NCI-H226 (cell line): ENCODE results near the gene MYO1B.
A peak's percentile ranks its signal among the peaks of the same experiment; 100 is the strongest.

Experiments used
- DNase-seq: peaks from one replicate; pipeline ENCODE4 v3.0.0-alpha.2; 2015

MYO1B gene

GRCh38 chr2:191369034-191369433 is 123.8 kb downstream of the MYO1B start:
- no peak for DNase-seq

DNA sequence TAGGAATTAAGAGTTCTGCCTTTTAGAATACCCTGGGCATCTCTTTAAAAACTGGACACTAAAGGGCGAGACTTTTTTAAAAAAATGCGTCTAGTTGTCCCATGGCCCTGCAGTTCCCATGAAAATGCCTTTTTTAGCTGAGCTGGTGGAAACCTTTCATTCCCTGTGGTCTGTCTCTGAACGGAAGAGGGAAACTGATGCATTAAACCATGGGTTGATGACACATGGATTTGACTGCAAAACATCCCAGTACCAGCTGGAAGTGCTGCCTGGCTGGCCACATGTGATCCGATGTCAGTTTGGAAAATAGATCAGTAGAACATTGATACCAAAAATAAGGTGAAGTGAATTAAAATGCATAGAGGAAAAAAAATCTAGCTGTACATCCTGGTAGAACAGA is 129.2 kb downstream of the MYO1B start:
- DNase-seq: no peak

DNA sequence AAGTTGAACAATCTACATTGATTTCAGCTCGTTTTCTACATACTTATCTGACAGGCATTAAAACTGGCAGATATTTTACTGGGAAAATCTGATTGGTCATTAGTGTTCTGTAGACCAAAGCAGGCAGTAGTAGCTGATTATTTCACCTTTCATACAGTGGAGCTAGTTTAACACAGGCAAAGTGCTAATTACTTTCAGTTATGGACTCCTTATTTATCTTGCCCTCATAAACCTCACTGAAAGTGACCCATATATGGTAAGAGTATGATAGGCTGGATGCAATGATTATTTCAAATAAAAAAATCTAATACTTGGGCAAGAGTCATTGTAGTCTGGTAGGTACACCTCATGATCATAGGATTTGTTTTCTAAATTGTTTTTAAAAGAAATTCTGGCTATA is 129.7 kb downstream of the MYO1B start:
- no peak for DNase-seq

- DNase-seq: peak; percentile 94
Measured at GRCh38 chr2:191376981-191377629, 131.9 kb downstream of the MYO1B start.

- DNase-seq: no peak
Measured at GRCh38 chr2:191379375-191379774, 134.2 kb downstream of the MYO1B start.

DNA sequence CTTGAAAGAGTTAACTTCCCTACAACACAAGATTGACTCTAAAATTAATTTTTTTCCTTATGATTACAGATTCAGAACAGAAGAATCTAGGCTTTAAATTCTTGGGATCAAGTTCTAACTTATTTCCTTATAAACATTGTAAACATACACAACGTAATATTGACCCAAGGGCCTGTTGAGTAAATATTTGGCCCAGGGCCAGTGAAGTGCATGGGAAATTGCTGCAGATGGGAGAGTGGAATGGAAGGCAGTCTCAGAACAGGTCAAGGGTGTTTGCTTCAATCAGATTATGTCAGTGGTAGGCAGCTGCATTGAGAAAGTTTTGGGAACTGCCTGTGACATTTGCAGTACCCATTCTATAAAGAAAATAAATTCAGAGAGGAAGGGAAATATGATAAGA is 137.6 kb downstream of the MYO1B start:
- no peak for DNase-seq

- DNase-seq: no peak
Measured at GRCh38 chr2:191383486-191383885, 138.3 kb downstream of the MYO1B start.

DNA sequence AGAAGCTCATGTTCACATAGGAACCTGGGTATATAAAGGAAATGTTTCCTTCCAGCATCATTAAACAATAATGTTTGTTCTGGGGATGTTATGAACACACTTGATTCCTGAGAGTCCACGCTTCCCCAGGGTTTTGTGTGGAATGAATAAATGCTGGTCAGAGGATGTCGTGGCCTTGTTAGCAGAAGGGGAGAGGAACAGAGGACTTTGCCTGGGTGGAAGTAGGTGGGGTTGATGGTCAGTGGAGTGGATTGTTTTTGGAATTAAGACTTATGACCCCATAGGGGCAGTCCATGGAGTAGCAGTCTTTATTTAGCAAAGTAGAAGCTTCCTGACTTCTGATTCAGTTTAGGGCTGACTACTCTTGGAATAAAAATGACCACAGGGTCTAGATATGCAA is 139.6 kb downstream of the MYO1B start:
- DNase-seq: no peak

DNA sequence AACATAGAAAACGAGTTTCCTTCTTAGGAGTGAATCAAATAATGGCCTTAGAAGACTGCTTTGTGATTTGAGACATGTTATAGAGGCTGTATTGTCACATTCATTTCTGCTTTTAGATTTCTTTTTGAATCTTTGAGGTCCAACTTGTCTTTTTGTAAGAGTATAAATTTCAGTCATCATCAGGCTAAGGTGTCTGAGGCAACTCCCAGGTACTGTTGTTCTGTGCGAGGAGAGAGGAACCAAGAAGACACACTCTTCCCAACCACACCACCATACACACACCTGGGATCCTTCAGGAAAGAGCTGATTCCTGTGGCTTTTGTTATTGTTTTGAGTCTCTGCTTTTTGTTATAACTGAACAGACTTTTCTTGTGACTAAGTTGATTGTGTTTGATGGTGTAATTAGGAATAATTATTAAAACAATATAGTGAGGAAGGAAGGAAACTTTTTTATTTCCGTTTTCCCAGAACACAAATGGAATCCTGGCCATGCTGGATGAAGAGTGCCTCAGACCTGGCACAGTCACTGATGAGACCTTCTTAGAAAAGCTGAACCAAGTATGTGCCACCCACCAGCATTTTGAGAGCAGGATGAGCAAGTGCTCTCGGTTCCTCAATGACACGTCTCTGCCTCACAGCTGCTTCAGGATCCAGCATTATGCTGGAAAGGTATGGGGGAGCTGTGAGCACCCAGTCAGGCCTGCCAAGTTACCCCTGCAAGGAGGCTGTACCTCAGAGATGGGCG is 140.4 kb downstream of the MYO1B start:
- DNase-seq: no peak

GRCh38 chr2:191386938-191387536 is 141.8 kb downstream of the MYO1B start:
- peak; percentile 66 for DNase-seq

DNA sequence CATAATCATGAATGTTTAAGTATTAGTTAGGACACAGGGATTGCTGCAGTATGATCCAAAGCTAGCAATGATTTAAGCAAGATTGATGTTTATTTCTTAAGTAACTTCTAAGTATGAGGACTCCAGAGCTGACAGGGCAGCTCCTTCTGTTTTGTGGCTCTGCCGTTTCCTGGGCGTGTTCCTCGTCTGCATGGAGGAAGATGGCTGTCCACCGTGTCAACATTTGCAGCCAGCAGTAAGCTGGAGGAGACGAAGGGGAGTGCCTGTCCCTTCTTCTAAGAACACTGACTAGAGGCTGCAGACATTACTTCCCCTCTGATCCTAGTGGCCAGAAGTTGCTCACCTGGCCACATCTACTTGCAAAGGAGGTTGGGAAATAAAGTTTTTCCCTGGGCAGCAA is 144.1 kb downstream of the MYO1B start:
- DNase-seq: no peak

GRCh38 chr2:191391171-191391570 is 146.0 kb downstream of the MYO1B start:
- no peak for DNase-seq

- DNase-seq: no peak
Measured at GRCh38 chr2:191394043-191394442, 148.8 kb downstream of the MYO1B start.

DNA sequence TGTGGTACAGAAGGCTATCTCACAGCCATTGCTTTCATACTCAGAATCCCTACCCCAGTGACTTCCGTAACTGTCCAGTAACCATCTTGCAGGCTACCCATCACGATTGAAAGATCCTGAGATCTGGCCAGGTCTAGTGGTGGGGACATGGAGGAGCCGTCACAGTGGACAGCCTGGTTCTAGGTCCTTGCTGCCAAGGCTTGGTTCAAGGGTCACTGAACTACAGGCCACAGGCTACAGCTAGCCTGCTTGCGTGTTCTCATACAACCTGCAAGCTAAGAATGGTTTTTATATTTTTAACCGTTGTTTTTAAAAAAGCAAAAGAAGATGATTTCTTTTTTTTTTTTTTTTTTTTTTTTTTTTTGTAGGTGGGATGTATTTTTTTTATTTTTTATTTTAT is 151.6 kb downstream of the MYO1B start:
- no peak for DNase-seq

- no peak for DNase-seq
Measured at GRCh38 chr2:191399601-191400000, 154.4 kb downstream of the MYO1B start.

DNA sequence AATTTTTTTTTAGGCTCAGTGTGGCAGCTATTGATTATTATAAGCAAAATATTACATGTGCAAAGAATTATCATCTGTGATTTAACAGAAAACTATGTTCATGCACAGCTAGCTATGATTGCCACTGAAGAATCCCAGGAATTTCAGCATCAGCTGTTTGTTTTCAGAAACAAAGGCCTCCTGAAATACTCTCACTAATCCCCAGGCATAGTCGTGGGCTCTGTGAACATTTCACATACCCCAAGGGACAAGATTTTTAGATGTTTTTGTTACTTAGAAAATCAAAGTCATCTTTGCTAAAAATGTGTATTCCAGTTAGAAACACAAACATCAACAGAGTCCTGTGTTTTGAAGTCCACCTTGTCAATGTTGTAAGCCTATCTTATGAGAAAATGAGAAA is 156.1 kb downstream of the MYO1B start:
- DNase-seq: no peak

DNA sequence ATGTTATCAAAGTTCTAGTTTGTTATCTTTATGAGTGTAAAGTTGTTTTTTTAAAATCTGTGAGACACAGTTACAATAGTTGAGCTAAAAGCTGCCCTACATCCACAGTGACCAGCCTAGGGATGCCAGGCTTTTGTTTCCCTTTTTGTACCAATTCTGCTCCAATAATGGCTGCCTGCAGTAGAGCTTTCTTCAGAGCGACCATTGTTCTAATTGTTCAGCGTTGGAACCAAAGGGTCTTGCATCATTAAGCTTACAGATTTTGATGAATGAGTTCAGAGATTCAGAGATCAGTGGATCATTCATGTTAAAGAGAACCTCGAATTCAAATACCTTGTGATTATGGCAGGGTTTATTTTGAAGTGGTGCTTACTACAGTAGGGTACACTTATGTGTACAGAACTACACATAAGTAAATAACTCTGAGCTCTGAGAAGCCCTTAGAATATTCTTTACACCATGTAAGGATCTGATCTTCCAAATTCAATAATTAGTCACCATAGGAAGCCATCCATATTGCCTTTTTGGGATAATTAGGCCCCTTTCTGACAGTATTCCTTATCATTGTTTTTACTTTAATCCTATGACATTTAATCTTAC is 157.9 kb downstream of the MYO1B start:
- no peak for DNase-seq

- peak; percentile 62 for DNase-seq
Measured at GRCh38 chr2:191404568-191404991, 159.4 kb downstream of the MYO1B start.

- no peak for DNase-seq
Measured at GRCh38 chr2:191405546-191405945, 160.3 kb downstream of the MYO1B start.

DNA sequence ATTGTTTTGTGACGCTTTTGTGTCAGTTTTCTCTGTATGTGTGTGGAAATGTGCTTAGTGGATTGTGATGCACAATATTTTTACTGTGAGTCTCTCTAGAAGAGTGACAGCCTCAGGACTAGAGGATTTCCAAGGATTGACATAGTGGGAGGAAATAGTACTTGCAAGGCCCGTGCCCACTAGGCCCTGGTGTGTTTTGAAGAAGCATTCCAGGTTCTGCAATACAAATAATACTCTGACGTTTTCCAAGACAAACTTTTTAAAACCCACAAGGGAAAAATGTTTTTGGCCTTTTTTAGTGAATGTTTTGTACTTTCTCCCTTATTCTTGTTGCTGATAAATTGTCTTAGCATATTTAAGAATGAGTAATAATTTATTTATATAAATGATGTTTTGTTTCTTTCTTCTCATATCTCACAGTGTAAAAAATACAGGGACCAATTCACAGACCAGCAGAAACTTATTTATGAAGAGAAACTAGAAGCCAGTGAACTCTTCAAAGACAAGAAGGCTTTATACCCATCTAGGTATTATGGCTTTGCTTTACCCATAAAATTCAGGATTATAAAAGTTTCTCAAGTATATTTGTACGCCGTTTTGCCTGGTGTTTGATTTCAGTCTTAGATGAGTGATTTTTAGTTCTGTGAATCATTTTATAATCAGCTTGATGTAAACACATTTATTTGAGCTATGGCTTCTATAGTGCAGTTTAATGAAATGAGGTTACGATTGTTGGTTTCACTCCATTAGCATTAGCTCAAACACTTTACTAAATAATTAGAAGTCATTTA is 165.6 kb downstream of the MYO1B start:
- no peak for DNase-seq

GRCh38 chr2:191411472-191411871 is 166.3 kb downstream of the MYO1B start:
- DNase-seq: no peak

DNA sequence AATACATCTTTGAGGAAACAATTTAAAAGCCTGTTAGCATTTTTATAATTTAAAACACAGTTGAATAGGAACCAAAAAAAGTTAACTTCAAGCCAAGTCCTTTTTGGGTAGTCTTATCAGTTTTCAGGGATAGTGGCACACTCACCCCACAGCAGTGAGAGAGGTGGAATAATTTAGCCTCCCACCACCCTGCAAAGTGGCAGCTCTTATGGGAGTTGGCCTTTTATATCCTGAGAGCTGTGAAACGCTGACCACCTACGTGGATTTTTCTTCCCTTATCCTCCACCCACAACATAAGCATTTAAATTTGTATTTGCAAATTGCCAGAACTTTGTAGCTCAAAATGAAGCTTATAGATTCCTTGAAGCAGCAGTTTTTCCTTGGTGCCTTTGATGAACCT is 167.1 kb downstream of the MYO1B start:
- DNase-seq: no peak

- no peak for DNase-seq
Measured at GRCh38 chr2:191415101-191415500, 169.9 kb downstream of the MYO1B start.
